Lower leg skin (tissue), 3 donors: Measurements from ENCODE around the gene SLC43A2.

Source experiments
- POLR2A ChIP-seq, 2 donors: fragments of 450-650 bp; IDR thresholded peaks; one replicate each; pipeline ENCODE4 v1.6.1; 2016 to 2017; ENCODE audit warnings: antibody characterized with exemption in 2 of 2, mild to moderate bottlenecking in 1 of 2, moderate library complexity in 1 of 2
- TF ChIP-seq, protein P1 (sequence below), 3 donors: fragments of 450-650 bp; IDR thresholded peaks; one replicate each; pipeline ENCODE4 v1.5.1; 2016; ENCODE audit warnings: antibody characterized with exemption in 3 of 3, mild to moderate bottlenecking in 3 of 3, moderate library complexity in 2 of 3

DNA sequence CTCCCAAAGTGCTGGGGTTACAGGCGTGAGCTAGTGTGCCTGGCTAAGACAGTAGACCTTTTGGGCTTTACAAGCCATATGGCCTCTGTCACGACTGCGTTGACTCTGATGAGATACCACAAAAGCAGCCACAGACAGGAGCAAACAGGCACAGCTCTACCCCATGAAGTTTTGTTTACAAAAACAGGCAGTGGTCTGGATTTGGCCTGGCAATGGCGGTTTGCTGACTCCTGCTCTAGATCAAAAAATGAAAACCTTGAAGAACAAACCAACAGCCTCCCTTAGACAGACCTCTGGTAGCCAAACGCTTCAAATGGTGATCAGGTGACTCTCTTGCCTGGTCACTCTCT, 20.7 kb downstream of the SLC43A2 start:
- TF ChIP-seq POLR2A (IDR thresholded peaks at IDR 0.05): no peak
- TF ChIP-seq, protein P1, sequence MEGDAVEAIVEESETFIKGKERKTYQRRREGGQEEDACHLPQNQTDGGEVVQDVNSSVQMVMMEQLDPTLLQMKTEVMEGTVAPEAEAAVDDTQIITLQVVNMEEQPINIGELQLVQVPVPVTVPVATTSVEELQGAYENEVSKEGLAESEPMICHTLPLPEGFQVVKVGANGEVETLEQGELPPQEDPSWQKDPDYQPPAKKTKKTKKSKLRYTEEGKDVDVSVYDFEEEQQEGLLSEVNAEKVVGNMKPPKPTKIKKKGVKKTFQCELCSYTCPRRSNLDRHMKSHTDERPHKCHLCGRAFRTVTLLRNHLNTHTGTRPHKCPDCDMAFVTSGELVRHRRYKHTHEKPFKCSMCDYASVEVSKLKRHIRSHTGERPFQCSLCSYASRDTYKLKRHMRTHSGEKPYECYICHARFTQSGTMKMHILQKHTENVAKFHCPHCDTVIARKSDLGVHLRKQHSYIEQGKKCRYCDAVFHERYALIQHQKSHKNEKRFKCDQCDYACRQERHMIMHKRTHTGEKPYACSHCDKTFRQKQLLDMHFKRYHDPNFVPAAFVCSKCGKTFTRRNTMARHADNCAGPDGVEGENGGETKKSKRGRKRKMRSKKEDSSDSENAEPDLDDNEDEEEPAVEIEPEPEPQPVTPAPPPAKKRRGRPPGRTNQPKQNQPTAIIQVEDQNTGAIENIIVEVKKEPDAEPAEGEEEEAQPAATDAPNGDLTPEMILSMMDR (IDR thresholded peaks at IDR 0.05): no peak
